GM10266 (cell line): Measurements from ENCODE around the gene LOXL4.

Experiments
- DNase-seq: peaks from one replicate; pipeline ENCODE4 v3.0.0; 2012; ENCODE audit errors: extremely low spot score
- CTCF ChIP-seq: IDR thresholded peaks from 2 replicates; pipeline ENCODE4 v1.5.1; 2012; ENCODE audit warnings: mild to moderate bottlenecking, low read depth; ENCODE audit not compliant: control insufficient read depth, insufficient read depth; ENCODE audit errors: missing control alignments

Gene LOXL4

GRCh38 chr10:98267894-98268693, at the start of gene LOXL4:
Gene LOXL4, minus strand, starts transcription at chr10:98268194. Its CDS starts 5,175 bp downstream, at chr10:98263019.
- DNase-seq = peak; percentile 70
- no peak for TF ChIP-seq CTCF

DNA sequence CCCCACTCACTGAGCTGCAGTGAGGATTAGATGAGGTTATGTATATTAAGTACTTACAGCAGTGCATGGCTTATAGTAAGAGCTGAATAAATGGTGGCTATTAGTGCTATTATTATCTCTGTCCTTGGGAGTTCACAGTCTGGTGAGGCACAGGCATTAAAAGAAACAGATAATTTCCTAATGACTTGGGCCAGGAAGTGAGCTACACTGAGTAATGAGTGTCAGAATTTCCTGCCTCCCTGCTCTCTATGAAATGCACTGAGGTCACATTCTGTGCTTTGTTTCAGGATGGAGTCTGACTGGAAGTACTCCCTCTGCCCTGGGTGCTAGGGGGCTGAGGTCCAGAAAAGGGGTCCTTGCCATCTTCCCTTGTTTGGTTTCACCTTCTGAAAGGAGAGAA, 48.7 kb upstream of the LOXL4 start:
- DNase-seq = no peak
- no peak for TF ChIP-seq CTCF

GRCh38 chr10:98316170-98316569, 48.2 kb upstream of the LOXL4 start:
- DNase-seq = no peak
- no peak for TF ChIP-seq CTCF

DNA sequence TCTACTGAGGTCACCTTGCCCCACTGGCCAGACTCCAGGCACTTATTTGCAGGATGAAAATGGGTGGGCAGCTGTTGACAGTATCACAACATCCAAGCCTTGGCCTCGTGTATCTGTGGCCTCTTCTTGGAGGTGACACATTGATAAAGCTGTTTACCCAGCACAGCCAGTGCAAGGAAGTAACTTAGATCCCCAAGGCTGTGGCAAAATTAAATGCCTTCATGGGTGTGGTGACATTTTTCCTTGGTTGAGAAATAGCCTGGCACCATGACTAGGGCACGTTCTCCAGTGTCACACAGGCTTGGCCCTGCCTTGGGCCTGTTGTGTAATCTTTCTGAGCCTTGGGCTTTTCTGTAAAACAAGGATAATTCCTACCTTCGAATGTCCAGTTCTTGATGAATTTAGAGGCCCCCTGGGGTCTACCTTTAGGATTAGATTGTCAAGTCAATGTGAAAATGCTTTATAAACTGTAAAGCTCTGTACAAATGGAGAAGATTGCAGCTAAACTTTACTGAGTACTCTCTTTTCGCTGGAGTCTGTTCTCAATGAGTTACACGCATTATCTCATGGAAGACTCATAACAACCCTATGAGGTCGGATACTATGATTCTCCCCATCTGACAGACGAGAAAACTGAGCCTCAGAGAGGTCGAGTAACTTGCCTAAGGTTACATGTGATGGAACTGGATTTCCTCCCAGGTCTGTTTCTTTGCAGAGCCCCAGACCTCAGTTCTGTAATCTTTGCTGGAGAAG, 46.7 kb upstream of the LOXL4 start:
- no peak for TF ChIP-seq CTCF
- DNase-seq = no peak

DNA sequence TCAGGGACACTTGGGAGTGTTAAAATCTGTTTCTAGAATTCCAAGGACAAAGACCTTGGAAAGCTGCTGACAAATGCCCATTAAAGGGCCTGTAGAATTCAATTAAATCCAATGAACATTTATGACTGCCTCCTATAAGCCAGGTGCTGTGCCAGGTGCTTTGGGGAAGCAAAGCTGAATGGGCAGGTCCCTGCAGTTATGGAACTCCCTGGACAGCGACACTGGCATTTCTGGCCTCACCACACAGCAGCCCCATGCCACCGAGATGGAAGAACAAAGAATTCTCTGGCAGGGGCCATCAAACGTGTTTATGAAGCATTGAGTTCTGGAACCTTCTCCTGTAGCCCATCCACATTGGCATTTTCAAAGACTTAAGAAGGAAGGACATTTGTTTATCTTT, 45.6 kb upstream of the LOXL4 start:
- TF ChIP-seq CTCF = no peak
- no peak for DNase-seq

- no peak for DNase-seq
- no peak for TF ChIP-seq CTCF
Observed at GRCh38 chr10:98312822-98313221, 44.8 kb upstream of the LOXL4 start.

GRCh38 chr10:98312349-98312748, 44.4 kb upstream of the LOXL4 start:
- DNase-seq = no peak
- no peak for TF ChIP-seq CTCF
